WI38 (cell line): ENCODE measurements around the gene CSTF2T.
"Not testable (repeated sequence)": the region's sequence is repeated elsewhere in the genome, so short reads cannot be mapped to it uniquely, and the experiment has no call there.

Source experiments
- H3K4me3 ChIP-seq: 2 replicates; pipeline ENCODE4 v1.5.1; 2011; ENCODE audit warnings: low read depth, mild to moderate bottlenecking, control low read depth, low read length
- CTCF ChIP-seq: IDR thresholded peaks from 2 replicates; pipeline ENCODE4 v1.5.1; 2012; ENCODE audit warnings: low read depth, mild to moderate bottlenecking, control low read depth, low read length

Gene CSTF2T

GRCh38 chr10:51698473-51699063, 827 bp downstream of the CSTF2T start:
- no peak for TF ChIP-seq CTCF
- peak overlapping the region; percentile 93 for H3K4me3 ChIP-seq

- H3K4me3 ChIP-seq, result no peak overlapping the region
- no peak for TF ChIP-seq CTCF
Measured at GRCh38 chr10:51696251-51696650, 3.1 kb downstream of the CSTF2T start.

- H3K4me3 ChIP-seq, result no peak overlapping the region
- no peak for TF ChIP-seq CTCF
Measured at GRCh38 chr10:51694086-51694768, 5.2 kb downstream of the CSTF2T start.

DNA sequence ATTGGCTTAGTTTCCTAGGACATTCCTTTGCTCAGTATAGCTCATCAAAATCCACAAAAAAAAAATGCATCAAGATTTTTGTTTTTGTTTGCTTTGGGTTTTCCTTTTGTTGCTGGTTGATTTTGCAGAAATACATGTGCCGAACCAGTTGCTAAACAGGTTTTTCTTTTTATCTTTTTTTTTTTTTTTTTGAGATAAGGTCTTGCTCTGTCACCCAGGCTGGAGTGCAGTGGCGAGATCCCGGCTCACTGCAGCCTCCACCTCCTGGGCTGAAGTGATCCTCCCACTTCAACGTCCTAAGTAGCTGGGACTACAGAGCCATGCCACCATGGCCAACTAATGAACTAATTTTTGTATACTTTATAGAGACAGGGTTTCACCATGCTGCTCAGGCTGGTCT, 8.3 kb downstream of the CSTF2T start:
- H3K4me3 ChIP-seq, result no peak overlapping the region
- TF ChIP-seq CTCF, result no peak

DNA sequence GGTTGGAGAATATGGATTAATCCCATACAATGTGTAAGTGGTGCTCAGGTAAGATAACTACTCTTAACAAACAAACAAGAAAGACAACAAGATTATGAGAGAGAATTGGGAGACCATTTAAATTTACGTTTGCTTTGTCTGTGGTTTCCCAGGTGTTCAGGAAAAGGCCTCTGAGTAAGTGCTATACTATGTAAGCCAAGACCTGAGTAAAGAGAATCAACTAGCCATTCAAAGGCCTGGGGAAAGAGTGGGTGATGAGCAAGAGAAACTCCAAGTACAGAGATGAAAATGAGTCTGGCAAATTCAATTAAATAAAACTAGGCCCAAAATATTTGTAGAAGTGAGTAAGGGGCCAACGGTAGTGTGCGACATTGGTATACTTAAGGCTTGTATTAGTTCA, 9.9 kb downstream of the CSTF2T start:
- TF ChIP-seq CTCF, result no peak

DNA sequence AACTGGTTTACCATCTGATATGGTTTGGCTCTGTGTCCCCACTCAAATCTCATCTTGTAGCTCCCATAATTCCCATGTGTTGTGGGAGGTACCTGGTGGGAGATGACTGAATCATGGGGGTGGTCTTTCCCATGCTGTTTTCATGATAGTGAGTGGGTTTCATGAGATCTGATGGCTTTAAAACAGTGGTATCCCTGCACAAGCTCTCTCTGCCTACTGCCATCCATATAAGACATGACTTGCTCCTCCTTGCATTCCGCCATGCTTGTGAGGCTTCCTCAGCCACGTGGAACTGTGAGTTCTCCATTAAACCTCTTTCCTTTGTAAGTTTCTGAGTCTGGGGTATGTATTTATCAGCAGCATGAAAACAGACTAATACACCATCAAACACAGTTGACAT, 10.6 kb downstream of the CSTF2T start:
- H3K4me3 ChIP-seq, result not testable (repeated sequence)

More for the DNA sequence above, 9.9 kb downstream of the CSTF2T start:
- no peak overlapping the region for H3K4me3 ChIP-seq

GRCh38 chr10:51687296-51687695, 12.1 kb downstream of the CSTF2T start:
- H3K4me3 ChIP-seq, result no peak overlapping the region
- TF ChIP-seq CTCF, result no peak

GRCh38 chr10:51685768-51686167, 13.6 kb downstream of the CSTF2T start:
- no peak overlapping the region for H3K4me3 ChIP-seq
- TF ChIP-seq CTCF, result no peak
